ENCODE measurements around the gene ADD1.

- TF ChIP-seq CTCF (conservative IDR thresholded peaks at IDR 0.05 in 1 of 2, IDR thresholded peaks at IDR 0.05 in 1 of 2; ENCODE audit: low read depth in 1 of 2, low read length in 2 of 2) (no peak), EZH2 (IDR thresholded peaks at IDR 0.05; ENCODE audit: low read length, missing control alignments) (no peak)
Observed at GRCh38 chr4:2898001-2898400, 54.4 kb downstream of the ADD1 start.

Measured in fibroblast of lung (primary cell).